ENCODE data around the gene OR52N1. TPM values are rescaled to one million over a fixed set of nuclear protein-coding genes. Genes with fewer than 3 reads are reported as not detected.

OR52N1 gene
- total RNA-seq, 1 donor from 2014 or later, result not detected

Other genes with a start within 250 kb of the OR52N1 start
- gene OR52H1, start 242.7 kb downstream of the OR52N1 start, total RNA-seq, result not detected in 2 replicates
- gene OR52B6, start 210.4 kb downstream of the OR52N1 start, total RNA-seq, result not detected in 2 replicates
- gene TRIM6, start 194.6 kb downstream of the OR52N1 start, total RNA-seq, result 1.5 and 5.1 TPM in 2 replicates
- 9.2 and 12.1 TPM in 2 replicates for gene TRIM34, start 166.3 kb downstream of the OR52N1 start, total RNA-seq
- gene TRIM5, start 106.2 kb downstream of the OR52N1 start, total RNA-seq, result 42.2 and 53.9 TPM in 2 replicates
- 67.7 and 128 TPM in 2 replicates for gene TRIM22, start 101.5 kb downstream of the OR52N1 start, total RNA-seq
- gene OR56B1, start 54.8 kb downstream of the OR52N1 start, total RNA-seq, result not detected in 2 replicates
- not detected in 2 replicates for gene OR52N4, start 37.0 kb downstream of the OR52N1 start, total RNA-seq
- not detected in 2 replicates for gene OR52N5, start 7.9 kb downstream of the OR52N1 start, total RNA-seq
- gene OR52N2, start 17.7 kb upstream of the OR52N1 start, total RNA-seq, result not detected in 2 replicates
- gene OR52E6, start 50.6 kb upstream of the OR52N1 start, total RNA-seq, result not detected in 2 replicates
- not detected in 2 replicates for gene OR52E8, start 66.4 kb upstream of the OR52N1 start, total RNA-seq
- gene OR52E4, start 89.4 kb upstream of the OR52N1 start, total RNA-seq, result not detected in 2 replicates
- not detected in 2 replicates for gene OR52E5, start 101.9 kb upstream of the OR52N1 start, total RNA-seq
- gene OR56A3, start 151.0 kb upstream of the OR52N1 start, total RNA-seq, result not detected in 2 replicates
- not detected in 2 replicates for gene OR56A5, start 177.2 kb upstream of the OR52N1 start, total RNA-seq
- gene OR52L1, start 195.7 kb upstream of the OR52N1 start, total RNA-seq, result not detected in 2 replicates
- gene OR56A4, start 215.7 kb upstream of the OR52N1 start, total RNA-seq, result not detected in 2 replicates
- under 0.01 TPM in 1 of 2 replicates, not detected in the other for gene OR56A1, start 239.5 kb upstream of the OR52N1 start, total RNA-seq

All from glomerular endothelial cell (primary cell).